H1 (cell line): ENCODE measurements around the gene RYR3. TPM values are rescaled to one million over a fixed set of nuclear protein-coding genes. Genes with fewer than 3 reads are reported as not detected.

Experiments used
- CTCF ChIA-PET: fragments of 300-600 bp; sonication (Branson Sonifier 250); formaldehyde crosslinking; loops from one replicate; lab custom pipeline; 2021; ENCODE audit not compliant: partially characterized antibody; lab: Charles Lee
- POLR2A ChIA-PET: fragments of 300-600 bp; sonication (Branson Sonifier 250); formaldehyde crosslinking; loops from one replicate; lab custom pipeline; 2021; ENCODE audit warnings: inconsistent platforms; ENCODE audit not compliant: partially characterized antibody; lab: Charles Lee
- DNase-seq, 2 experiments: peaks; one replicate each; pipeline versions ENCODE4 v3.0.0 to v3.0.0-alpha.2; 2010 to 2022; ENCODE audit warnings: low spot score in 2 of 2, low read depth in 1 of 2, mixed read lengths in 1 of 2
- FAIRE-seq: peaks from 2 replicates; lab custom pipeline; 2011; peaks lifted over from hg19 to GRCh38; lab: Jason Lieb, UNC
- H2AFZ ChIP-seq: 2 replicates; pipeline ENCODE4 v1.8.1; 2012; ENCODE audit warnings: low read length, inconsistent platforms
- H2AK5ac ChIP-seq: 2 replicates; pipeline ENCODE4 v1.6.1; 2013; ENCODE audit warnings: low read depth, low read length
- H2BK120ac ChIP-seq: replicated peaks from 2 replicates; pipeline ENCODE3; 2013; ENCODE audit warnings: low read depth, low read length, inconsistent platforms
- H2BK12ac ChIP-seq: 2 replicates; pipeline ENCODE4 v1.6.1; 2013; ENCODE audit warnings: low read depth, low read length
- H2BK15ac ChIP-seq: 2 replicates; pipeline ENCODE4 v1.6.1; 2013; ENCODE audit warnings: low read length
- H2BK20ac ChIP-seq: 2 replicates; pipeline ENCODE4 v1.6.1; 2013; ENCODE audit warnings: low read length
- H2BK5ac ChIP-seq: 2 replicates; pipeline ENCODE4 v1.6.1; 2013; ENCODE audit warnings: low read depth, low read length
- H3K14ac ChIP-seq: 2 replicates; pipeline ENCODE4 v1.6.1; 2013; ENCODE audit warnings: inconsistent platforms; ENCODE audit not compliant: insufficient read length
- H3K18ac ChIP-seq: 2 replicates; pipeline ENCODE4 v1.6.1; 2013; ENCODE audit warnings: low read length; ENCODE audit errors: extremely low read depth
- H3K23ac ChIP-seq: 2 replicates; pipeline ENCODE4 v1.6.1; 2013; ENCODE audit warnings: inconsistent platforms; ENCODE audit not compliant: insufficient read length
- H3K23me2 ChIP-seq: 2 replicates; pipeline ENCODE4 v1.6.1; 2013; ENCODE audit warnings: low read depth, low read length
- H3K27ac ChIP-seq: 2 replicates; pipeline ENCODE4 v1.6.1; 2011; ENCODE audit warnings: low read depth, low read length, inconsistent platforms
- H3K27me3 ChIP-seq, 4 experiments: replicated peaks in 1 of 4; 1 replicate in 1 of 4; 2 replicates in 3 of 4; pipeline versions ENCODE4 v1.6.1 to v1.8.1; 2011 to 2013; ENCODE audit warnings: low read length in 3 of 4, mild to moderate bottlenecking in 3 of 4, inconsistent platforms in 2 of 4, mixed read lengths in 2 of 4, moderate library complexity in 1 of 4; ENCODE audit not compliant: control insufficient read depth in 3 of 4, insufficient read depth in 3 of 4; ENCODE audit errors: extremely low read depth in 1 of 4
- H3K36me3 ChIP-seq, 4 experiments: 2 replicates each; pipeline versions ENCODE4 v1.6.1 to v1.8.1; 2011 to 2013; ENCODE audit warnings: mild to moderate bottlenecking in 4 of 4, low read length in 3 of 4, moderate library complexity in 2 of 4, control low read depth in 1 of 4, inconsistent platforms in 1 of 4; ENCODE audit not compliant: insufficient read depth in 4 of 4, control insufficient read depth in 2 of 4
- H3K4ac ChIP-seq: replicated peaks from 2 replicates; pipeline ENCODE3; 2013; ENCODE audit warnings: low read length, low read depth, mixed read lengths, inconsistent platforms; ENCODE audit not compliant: insufficient read length
- H3K4me1 ChIP-seq, 4 experiments: replicated peaks in 1 of 4; 1 replicate in 1 of 4; 2 replicates in 3 of 4; pipeline versions ENCODE4 v1.6.1 to v1.8.1; 2011 to 2013; ENCODE audit warnings: low read length in 3 of 4, inconsistent platforms in 2 of 4, mixed read lengths in 1 of 4; ENCODE audit not compliant: insufficient read depth in 4 of 4, control insufficient read depth in 3 of 4
- H3K4me2 ChIP-seq, 2 experiments: 2 replicates each; pipeline versions ENCODE4 v1.6.1 to v1.8.1; 2011 to 2013; ENCODE audit warnings: low read depth in 2 of 2, low read length in 2 of 2, control low read depth in 1 of 2, inconsistent platforms in 1 of 2, mild to moderate bottlenecking in 1 of 2; ENCODE audit not compliant: insufficient read depth in 1 of 2
- H3K4me3 ChIP-seq, 4 experiments: fragments of 200-600, 300-600 bp in 1 of 4; sonication (generic), shearing (Covaris generic), sonication (Bioruptor Twin) in 1 of 4; 2 replicates each; pipeline versions ENCODE4 v1.5.1 to v1.8.1; 2011 to 2016; ENCODE audit warnings: low read length in 4 of 4, low read depth in 3 of 4, control low read depth in 2 of 4, inconsistent platforms in 2 of 4, mild to moderate bottlenecking in 2 of 4, mixed read lengths in 1 of 4, moderate library complexity in 1 of 4; ENCODE audit not compliant: insufficient read depth in 2 of 4; ENCODE audit errors: extremely low read depth in 1 of 4
- H3K56ac ChIP-seq: replicated peaks from 2 replicates; pipeline ENCODE3; 2013; ENCODE audit warnings: low read depth, mild to moderate bottlenecking, mixed read lengths, low read length, inconsistent platforms; ENCODE audit not compliant: insufficient read length
- H3K79me1 ChIP-seq: 2 replicates; pipeline ENCODE4 v1.6.1; 2013; ENCODE audit warnings: low read depth, low read length, control low read depth
- H3K79me2 ChIP-seq, 2 experiments: 2 replicates each; pipeline versions ENCODE4 v1.6.1 to v1.8.1; 2012 to 2013; ENCODE audit warnings: low read length in 2 of 2, mild to moderate bottlenecking in 2 of 2, inconsistent platforms in 1 of 2; ENCODE audit not compliant: insufficient read depth in 2 of 2, control insufficient read depth in 1 of 2
- H3K9ac ChIP-seq, 4 experiments: replicated peaks in 1 of 4; 1 replicate in 1 of 4; 2 replicates in 3 of 4; pipeline versions ENCODE4 v1.6.1 to v1.8.1; 2011 to 2013; ENCODE audit warnings: low read depth in 3 of 4, low read length in 3 of 4, control low read depth in 2 of 4, mild to moderate bottlenecking in 2 of 4, moderate library complexity in 2 of 4, inconsistent platforms in 1 of 4; ENCODE audit errors: extremely low read depth in 1 of 4
- H3K9me3 ChIP-seq, 2 experiments: 2 replicates each; pipeline versions ENCODE4 v1.6.1 to v1.8.1; 2012 to 2013; ENCODE audit warnings: mild to moderate bottlenecking in 2 of 2, moderate library complexity in 2 of 2, control low read depth in 1 of 2, inconsistent platforms in 1 of 2, low read depth in 1 of 2, low read length in 1 of 2, mixed read lengths in 1 of 2; ENCODE audit not compliant: insufficient read depth in 2 of 2
- H4K20me1 ChIP-seq, 2 experiments: replicated peaks in 1 of 2; 2 replicates each; pipeline versions ENCODE3 to v1.8.1; 2011 to 2013; ENCODE audit warnings: inconsistent platforms in 2 of 2, low read length in 2 of 2, mild to moderate bottlenecking in 1 of 2; ENCODE audit not compliant: insufficient read depth in 2 of 2, control insufficient read depth in 1 of 2
- H4K5ac ChIP-seq: 2 replicates; pipeline ENCODE4 v1.6.1; 2013; ENCODE audit warnings: low read length, low read depth, mixed read lengths, inconsistent platforms; ENCODE audit not compliant: insufficient read length
- H4K8ac ChIP-seq: 2 replicates; pipeline ENCODE4 v1.8.0; 2013; ENCODE audit warnings: mild to moderate bottlenecking, moderate library complexity, low read length, inconsistent platforms; ENCODE audit not compliant: insufficient read depth; ENCODE audit errors: extremely low read depth
- H4K91ac ChIP-seq: replicated peaks from 2 replicates; pipeline ENCODE3; 2013; ENCODE audit warnings: low read length, mixed read lengths, inconsistent platforms; ENCODE audit not compliant: insufficient read length
- BCL11A ChIP-seq, 2 experiments: IDR thresholded peaks; one replicate each; pipeline ENCODE4 v1.6.1; 2011; ENCODE audit warnings: low read depth in 2 of 2, low read length in 2 of 2, mild to moderate bottlenecking in 2 of 2
- BRCA1 ChIP-seq: IDR thresholded peaks from 2 replicates; pipeline ENCODE4 v1.6.1; 2012; ENCODE audit warnings: low read depth, low read length, improper control_type of control experiment
- CBX5 ChIP-seq: fragments of 300-800, 300-1000 bp; sonication (generic); IDR thresholded peaks from 2 replicates; pipeline ENCODE4 v1.7.1; 2016; ENCODE audit warnings: antibody characterized with exemption, low read length, low read depth
- CTBP2 ChIP-seq: IDR thresholded peaks from 2 replicates; pipeline ENCODE4 v1.7.0; 2011; ENCODE audit warnings: borderline replicate concordance, mild to moderate bottlenecking, moderate library complexity, mixed read lengths, low read length; ENCODE audit not compliant: insufficient read depth, insufficient read length
- E2F6 ChIP-seq: IDR thresholded peaks from 2 replicates; pipeline ENCODE4 v1.6.1; 2012; ENCODE audit warnings: inconsistent platforms
- HDAC2 ChIP-seq, 2 experiments: fragments of 300-600 bp in 1 of 2; sonication (generic) in 1 of 2; IDR thresholded peaks; 2 replicates each; pipeline ENCODE4 v1.6.1; 2011 to 2012; ENCODE audit warnings: low read depth in 2 of 2, low read length in 2 of 2, mild to moderate bottlenecking in 2 of 2, moderate library complexity in 2 of 2, borderline replicate concordance in 1 of 2, inconsistent platforms in 1 of 2
- KDM5A ChIP-seq: fragments of 200-600 bp; IDR thresholded peaks from 2 replicates; pipeline ENCODE4 v1.7.1; 2012; ENCODE audit warnings: mild to moderate bottlenecking, low read length, inconsistent platforms, mixed read lengths
- MAFK ChIP-seq: IDR thresholded peaks from 2 replicates; pipeline ENCODE4 v1.6.1; 2012; ENCODE audit warnings: low read depth, mild to moderate bottlenecking, improper control_type of control experiment, low read length
- POLR2A ChIP-seq, 2 experiments: IDR thresholded peaks; 1 replicate in 1 of 2; 2 replicates in 1 of 2; pipeline ENCODE4 v1.6.1; 2011; ENCODE audit warnings: low read depth in 2 of 2, low read length in 2 of 2, mild to moderate bottlenecking in 2 of 2; ENCODE audit errors: control extremely low read depth in 1 of 2
- SIRT6 ChIP-seq: IDR thresholded peaks from one replicate; pipeline ENCODE4 v1.7.1; 2012; ENCODE audit warnings: low read length, inconsistent platforms
- YY1 ChIP-seq: IDR thresholded peaks from 2 replicates; pipeline ENCODE4 v1.6.1; 2011; ENCODE audit warnings: low read depth, mild to moderate bottlenecking, low read length
- WGBS, 2 experiments: shearing (Covaris generic) in 1 of 2; methylation state at CpG; one replicate each; pipeline versions ENCODE4 v1.1.6 to v1.1.7; 2013 to 2015; ENCODE audit warnings: low lambda C conversion rate in 2 of 2, mixed read lengths in 2 of 2, inconsistent platforms in 1 of 2, low coverage in 1 of 2, missing lambda C conversion rate in 1 of 2; ENCODE audit not compliant: insufficient replicate concordance in 2 of 2, insufficient coverage in 1 of 2, insufficient read length in 1 of 2; ENCODE audit errors: extremely low coverage in 1 of 2, missing lambda C conversion rate in 1 of 2; 5-methylcytosine and 5-hydroxymethylcytosine counted together
- polyA plus RNA-seq, 7 experiments: library from polyadenylated mRNA; depleted of rRNA in 3 of 7; stranded (reverse) in 5 of 7; unstranded in 2 of 7; fragments of >200 nt in 5 of 7; fragments of 200-250 nt in 2 of 7; gene quantifications; 1 replicate in 5 of 7; 2 replicates in 1 of 7; 4 replicates in 1 of 7; pipeline versions ENCODE4 v1.2.1 to v1.2.3, GENCODE V29; 2011 to 2013; ENCODE audit warnings: missing spikeins in 2 of 7, mixed read lengths in 2 of 7
- total RNA-seq: library from RNA; stranded (reverse); fragmentation: NEBNext Ultra II Directional; extraction: Animal tissue kit (Norgen Biotek cat#: 25700); gene quantifications from 2 replicates; pipeline ENCODE4 v1.2.1, GENCODE V29; 2021
- TF ChIP-seq, protein P1 (sequence below), 3 experiments: IDR thresholded peaks; 1 replicate in 2 of 3; 2 replicates in 1 of 3; pipeline versions ENCODE4 v1.5.1 to v1.6.1; 2011; ENCODE audit warnings: low read length in 3 of 3, mild to moderate bottlenecking in 3 of 3, inconsistent platforms in 2 of 3, low read depth in 1 of 3, moderate library complexity in 1 of 3; ENCODE audit not compliant: insufficient read depth in 1 of 3; ENCODE audit errors: control extremely low read depth in 1 of 3

The RYR3 gene
- total and polyA plus RNA-seq, 2 of the 8 experiments (the other 6 are each of a cell fraction or from before 2014, with no cell fraction given) = 0.33 to 3.4 TPM

GRCh38 chr15:33508703-33509102, 197.9 kb downstream of the RYR3 start:
- no peaks in the 10 kb centered on the region for H3K79me2 ChIP-seq
- no peak for FAIRE-seq
- no peak overlapping the region for H3K27ac ChIP-seq
- no peak overlapping the region for H3K56ac ChIP-seq
- no peak overlapping the region for H4K5ac ChIP-seq
- no peaks in the 10 kb centered on the region for H3K27me3 ChIP-seq
- no peaks in the 10 kb centered on the region for H3K23me2 ChIP-seq
- H3K9me3 ChIP-seq = no peaks in the 10 kb centered on the region
- no peak overlapping the region for H3K4me3 ChIP-seq
- no peak overlapping the region for H4K91ac ChIP-seq
- H2BK120ac ChIP-seq = no peak overlapping the region
- peaks cover 0 to 4% (median 0%) of the 10 kb centered on the region in 4 experiments; a peak in 1 of 7 replicates for H3K4me1 ChIP-seq
- POLR2A ChIA-PET = no interaction called here
- no peak overlapping the region for H3K14ac ChIP-seq
- no peak overlapping the region for H2AK5ac ChIP-seq
- no peaks in the 10 kb centered on the region for H4K20me1 ChIP-seq
- no peak overlapping the region for H2BK20ac ChIP-seq
- no peak overlapping the region for H3K4me2 ChIP-seq
- WGBS, 2 experiments = 69% methylated on average over 4 of the region's 4 CpGs; no CpG with 5 or more reads in 1 of the 2 experiments
- H3K23ac ChIP-seq = no peak overlapping the region
- no peak overlapping the region for H4K8ac ChIP-seq
- DNase-seq = no peak
- H3K79me1 ChIP-seq = no peaks in the 10 kb centered on the region
- H3K4ac ChIP-seq = no peak overlapping the region
- H2AFZ ChIP-seq = no peak overlapping the region
- no peak overlapping the region for H2BK15ac ChIP-seq
- no peak overlapping the region for H3K9ac ChIP-seq
- no peak overlapping the region for H3K18ac ChIP-seq
- CTCF ChIA-PET = no interaction called here
- H2BK5ac ChIP-seq = no peak overlapping the region
- H2BK12ac ChIP-seq = no peak overlapping the region
- no peaks in the 10 kb centered on the region for H3K36me3 ChIP-seq
- TF ChIP-seq CBX5 (no peak), BCL11A (IDR thresholded peaks at IDR 0.05; ENCODE audit: low read depth in 2 of 2, low read length in 2 of 2) (no peak), POLR2A (IDR thresholded peaks at IDR 0.05; ENCODE audit: control extremely low read depth in 1 of 2, low read depth in 2 of 2, low read length in 2 of 2) (no peak), MAFK (no peak), CTBP2 (no peak), BRCA1 (no peak), HDAC2 (IDR thresholded peaks at IDR 0.05; ENCODE audit: borderline replicate concordance in 1 of 2, low read depth in 2 of 2, low read length in 2 of 2) (no peak), YY1 (no peak), KDM5A (no peak), SIRT6 (no peak), E2F6 (no peak)
- TF ChIP-seq, protein P1, sequence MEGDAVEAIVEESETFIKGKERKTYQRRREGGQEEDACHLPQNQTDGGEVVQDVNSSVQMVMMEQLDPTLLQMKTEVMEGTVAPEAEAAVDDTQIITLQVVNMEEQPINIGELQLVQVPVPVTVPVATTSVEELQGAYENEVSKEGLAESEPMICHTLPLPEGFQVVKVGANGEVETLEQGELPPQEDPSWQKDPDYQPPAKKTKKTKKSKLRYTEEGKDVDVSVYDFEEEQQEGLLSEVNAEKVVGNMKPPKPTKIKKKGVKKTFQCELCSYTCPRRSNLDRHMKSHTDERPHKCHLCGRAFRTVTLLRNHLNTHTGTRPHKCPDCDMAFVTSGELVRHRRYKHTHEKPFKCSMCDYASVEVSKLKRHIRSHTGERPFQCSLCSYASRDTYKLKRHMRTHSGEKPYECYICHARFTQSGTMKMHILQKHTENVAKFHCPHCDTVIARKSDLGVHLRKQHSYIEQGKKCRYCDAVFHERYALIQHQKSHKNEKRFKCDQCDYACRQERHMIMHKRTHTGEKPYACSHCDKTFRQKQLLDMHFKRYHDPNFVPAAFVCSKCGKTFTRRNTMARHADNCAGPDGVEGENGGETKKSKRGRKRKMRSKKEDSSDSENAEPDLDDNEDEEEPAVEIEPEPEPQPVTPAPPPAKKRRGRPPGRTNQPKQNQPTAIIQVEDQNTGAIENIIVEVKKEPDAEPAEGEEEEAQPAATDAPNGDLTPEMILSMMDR (IDR thresholded peaks at IDR 0.05; ENCODE audit: control extremely low read depth in 1 of 3, insufficient read depth in 1 of 3, low read depth in 1 of 3, low read length in 3 of 3) = no peak
